SU-DHL-6 (cell line): Measurements from ENCODE around the gene NLRP13.

Source experiments
- H2AFZ ChIP-seq: fragments of 200-600 bp; sonication (generic); 2 replicates; pipeline ENCODE4 v1.6.1; 2014; ENCODE audit warnings: low read depth, mild to moderate bottlenecking, moderate library complexity, mixed read lengths, antibody characterized with exemption, low read length; ENCODE audit not compliant: severe bottlenecking
- H3F3A ChIP-seq: fragments of 200-600 bp; shearing (Covaris generic); 2 replicates; pipeline ENCODE4 v1.6.0; 2016; ENCODE audit warnings: antibody characterized with exemption, mild to moderate bottlenecking; ENCODE audit not compliant: insufficient read depth
- H3K27ac ChIP-seq: fragments of 200-600 bp; sonication (generic); 2 replicates; pipeline ENCODE4 v1.5.1; 2016; ENCODE audit warnings: low read depth, mild to moderate bottlenecking, low read length, moderate library complexity, mixed read lengths
- H3K27me3 ChIP-seq: fragments of 200-600 bp; sonication (generic), shearing (Covaris generic); 2 replicates; pipeline ENCODE4 v1.6.0; 2014; ENCODE audit warnings: mild to moderate bottlenecking, low read length
- H3K36me3 ChIP-seq: fragments of 200-600 bp; sonication (generic); 2 replicates; pipeline ENCODE4 v1.6.1; 2014; ENCODE audit warnings: mild to moderate bottlenecking, low read length, mixed read lengths
- H3K4me2 ChIP-seq: fragments of 300-600, 200-600 bp; shearing (Covaris generic), sonication (generic); 2 replicates; pipeline ENCODE4 v1.6.0; 2014; ENCODE audit warnings: low read length, low read depth, mild to moderate bottlenecking; ENCODE audit not compliant: poor library complexity, severe bottlenecking
- H3K4me3 ChIP-seq: fragments of 200-600 bp; sonication (generic); 2 replicates; pipeline ENCODE4 v1.5.1; 2014; ENCODE audit warnings: antibody characterized with exemption, low read length, mild to moderate bottlenecking, mixed read lengths; ENCODE audit not compliant: insufficient read depth, poor library complexity, severe bottlenecking
- H3K79me2 ChIP-seq: fragments of 200-600 bp; sonication (generic); 2 replicates; pipeline ENCODE4 v1.6.1; 2014; ENCODE audit warnings: mild to moderate bottlenecking, low read length, moderate library complexity; ENCODE audit not compliant: insufficient read depth
- H3K9ac ChIP-seq: fragments of 200-600 bp; sonication (generic); 2 replicates; pipeline ENCODE4 v1.7.0; 2014; ENCODE audit warnings: mild to moderate bottlenecking, low read length
- H3K9me2 ChIP-seq: fragments of 200-600 bp; sonication (generic); replicated peaks from 2 replicates; pipeline ENCODE4 v1.6.1; 2014; ENCODE audit warnings: low read length; ENCODE audit not compliant: insufficient read depth
- H3K9me3 ChIP-seq: fragments of 200-600 bp; sonication (generic); 2 replicates; pipeline ENCODE4 v1.6.1; 2014; ENCODE audit warnings: low read length, mixed read lengths; ENCODE audit not compliant: insufficient read depth
- H4K20me1 ChIP-seq: fragments of 200-600 bp; sonication (generic); 2 replicates; pipeline ENCODE4 v1.6.1; 2014; ENCODE audit warnings: low read depth, mild to moderate bottlenecking, antibody characterized with exemption, low read length, moderate library complexity, mixed read lengths
- CTCF ChIP-seq: fragments of 200-600 bp; sonication (generic); IDR thresholded peaks from one replicate; pipeline ENCODE4 v1.5.1; 2017; ENCODE audit warnings: antibody characterized with exemption, mild to moderate bottlenecking, low read length, moderate library complexity; ENCODE audit not compliant: insufficient read depth, poor library complexity, severe bottlenecking
- EZH2phosphoT487 ChIP-seq: fragments of 200-600 bp; sonication (generic), shearing (Covaris generic); conservative IDR thresholded peaks from 2 replicates; pipeline ENCODE4 v1.6.1; 2018; ENCODE audit warnings: mild to moderate bottlenecking, antibody characterized with exemption, low read length, moderate library complexity, mixed read lengths

Gene NLRP13

DNA sequence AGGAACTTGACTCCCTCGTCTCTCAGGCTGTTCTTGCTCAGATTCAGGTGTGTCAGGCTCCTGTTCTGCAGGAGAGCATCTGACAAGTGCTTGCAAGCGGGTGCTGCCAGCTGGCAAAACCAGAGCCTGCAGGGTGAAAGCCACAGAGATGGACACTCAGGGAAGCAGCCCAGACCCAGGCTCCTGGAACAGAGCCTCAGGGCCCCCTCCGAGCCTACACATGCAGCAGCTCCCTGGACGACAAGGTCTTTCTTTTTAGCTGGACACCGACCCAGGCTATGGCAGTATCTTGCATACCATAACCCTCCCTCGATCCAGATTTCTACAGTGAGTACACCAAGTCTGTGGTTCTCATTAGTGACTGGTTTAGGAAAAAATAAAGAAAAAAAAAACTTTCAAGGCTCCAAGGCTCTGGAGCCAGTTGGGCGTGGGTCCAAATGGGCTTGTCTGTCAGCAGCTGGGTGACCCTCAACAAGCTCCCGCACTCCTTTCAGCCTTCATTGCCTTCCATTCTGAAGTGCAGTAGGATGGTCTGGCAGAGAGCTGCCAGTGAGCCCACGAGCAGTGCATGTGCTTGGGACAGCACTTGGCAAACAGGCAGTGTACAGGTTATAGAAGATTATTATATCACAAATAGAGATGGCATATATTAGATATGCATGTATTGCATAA, 29.9 kb downstream of the NLRP13 start:
- no peaks in the 10 kb centered on the region for H3K27me3 ChIP-seq
- H3K36me3 ChIP-seq, result no peaks in the 10 kb centered on the region
- no peak overlapping the region for H2AFZ ChIP-seq
- no peak overlapping the region for H3K27ac ChIP-seq
- H3K9me3 ChIP-seq, result no peaks in the 10 kb centered on the region
- no peaks in the 10 kb centered on the region for H3K9me2 ChIP-seq
- no peak overlapping the region for H3K4me2 ChIP-seq
- H3K79me2 ChIP-seq, result no peaks in the 10 kb centered on the region
- H4K20me1 ChIP-seq, result no peaks in the 10 kb centered on the region
- no peak for TF ChIP-seq CTCF
- TF ChIP-seq EZH2phosphoT487, result no peak
- H3F3A ChIP-seq, result no peaks in the 10 kb centered on the region
- no peak overlapping the region for H3K4me3 ChIP-seq
- no peak overlapping the region for H3K9ac ChIP-seq

DNA sequence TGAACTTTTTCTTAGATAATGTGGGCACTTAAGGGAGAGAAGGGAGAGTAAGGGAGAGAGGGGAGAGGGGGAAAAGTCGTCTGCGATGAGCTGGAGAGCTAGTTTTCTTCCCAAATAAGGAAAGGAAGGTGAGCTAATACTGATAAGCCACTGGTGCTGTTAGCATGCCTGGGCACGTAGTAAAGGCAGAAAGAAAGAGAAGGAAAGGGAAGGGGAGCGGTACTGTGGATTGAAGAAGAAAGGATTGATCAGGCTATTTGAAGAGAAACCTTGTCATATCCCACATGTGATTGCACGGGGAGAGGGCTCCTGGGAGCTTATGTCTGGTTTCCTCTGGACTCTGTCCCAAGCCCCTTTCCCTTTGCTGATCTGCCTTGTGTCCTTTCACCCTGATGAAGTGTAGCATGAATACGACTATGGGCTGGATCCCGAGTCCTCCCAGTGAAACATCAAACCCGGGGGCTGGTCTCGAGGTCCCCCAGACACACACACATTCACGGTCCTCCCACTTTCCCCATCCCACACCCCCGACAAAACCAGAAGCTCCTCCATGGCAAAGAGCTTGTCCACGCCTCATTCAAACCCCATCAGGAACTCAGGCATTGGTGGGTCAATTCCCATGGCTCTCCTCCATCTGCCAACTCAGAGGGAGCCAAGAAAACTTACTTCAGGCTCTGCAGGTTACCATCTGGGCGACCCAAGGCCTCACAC, 30.6 kb downstream of the NLRP13 start:
- Histone ChIP-seq H3K9ac (no peak overlapping the region), H3K9me2 (no peaks in the 10 kb centered on the region), H4K20me1 (no peaks in the 10 kb centered on the region), H3K27me3 (no peaks in the 10 kb centered on the region), H3K4me3 (no peak overlapping the region), H3K9me3 (no peaks in the 10 kb centered on the region), H3K27ac (no peak overlapping the region), H3K79me2 (no peaks in the 10 kb centered on the region), H2AFZ (no peak overlapping the region), H3F3A (no peaks in the 10 kb centered on the region), H3K4me2 (no peak overlapping the region), H3K36me3 (no peaks in the 10 kb centered on the region)
- TF ChIP-seq CTCF, result no peak
- no peak for TF ChIP-seq EZH2phosphoT487

GRCh38 chr19:55898911-55899310, 33.2 kb downstream of the NLRP13 start:
- TF ChIP-seq EZH2phosphoT487, result no peak
- TF ChIP-seq CTCF, result no peak
- no peaks in the 10 kb centered on the region for H3K36me3 ChIP-seq
- no peak overlapping the region for H3K4me2 ChIP-seq
- H3K79me2 ChIP-seq, result no peaks in the 10 kb centered on the region
- H3K27me3 ChIP-seq, result no peaks in the 10 kb centered on the region
- no peaks in the 10 kb centered on the region for H3K9me2 ChIP-seq
- H3K4me3 ChIP-seq, result no peak overlapping the region
- H3K9me3 ChIP-seq, result no peaks in the 10 kb centered on the region
- no peaks in the 10 kb centered on the region for H3F3A ChIP-seq
- H3K9ac ChIP-seq, result no peak overlapping the region
- no peak overlapping the region for H2AFZ ChIP-seq
- no peaks in the 10 kb centered on the region for H4K20me1 ChIP-seq
- H3K27ac ChIP-seq, result no peak overlapping the region
